Sigmoid colon (tissue), 7 donors: ENCODE results near the gene MEPCE. TPM values are rescaled to one million over a fixed set of nuclear protein-coding genes. Genes with fewer than 3 reads are reported as not detected.
"Not testable (repeated sequence)": the region's sequence is repeated elsewhere in the genome, so short reads cannot be mapped to it uniquely, and the experiment has no call there.

Source experiments
- DNase-seq: peaks from one replicate; pipeline ENCODE4 v3.0.0-alpha.2; 2019
- H3K27ac ChIP-seq, 4 donors: fragments of 200-600 bp; sonication (generic); one replicate each; pipeline ENCODE4 v1.5.1; 2016 to 2019; ENCODE audit warnings: mild to moderate bottlenecking in 1 of 4
- H3K27me3 ChIP-seq, 3 donors: fragments of 200-600 bp; sonication (generic); one replicate each; pipeline ENCODE4 v1.5.1; 2019; ENCODE audit warnings: mild to moderate bottlenecking in 1 of 3
- H3K36me3 ChIP-seq, 4 donors: fragments of 200-600 bp; sonication (generic); one replicate each; pipeline ENCODE4 v1.5.1; 2016 to 2019
- H3K4me1 ChIP-seq, 4 donors: fragments of 200-600 bp; sonication (generic); one replicate each; pipeline ENCODE4 v1.5.1; 2017 to 2019
- H3K4me3 ChIP-seq, 4 donors: fragments of 200-600 bp; sonication (generic); one replicate each; pipeline ENCODE4 v1.5.1; 2017 to 2019; ENCODE audit warnings: mild to moderate bottlenecking in 2 of 4, moderate library complexity in 1 of 4
- H3K9me3 ChIP-seq, 4 donors: fragments of 200-600 bp in 3 of 4; sonication (generic) in 3 of 4; one replicate each; pipeline versions ENCODE4 v1.5.1 to v1.6.1; 2013 to 2019
- CTCF ChIP-seq, 4 experiments: fragments of 450-650 bp in 3 of 4; fragments of 200-600 bp in 1 of 4; IDR thresholded peaks; one replicate each; pipeline ENCODE4 v1.5.1; 2016 to 2019; ENCODE audit warnings: antibody characterized with exemption in 4 of 4, mild to moderate bottlenecking in 3 of 4, moderate library complexity in 2 of 4
- EP300 ChIP-seq, 4 donors: sonication (generic); formaldehyde crosslinking; IDR thresholded peaks; one replicate each; pipeline ENCODE4 v1.6.1; 2017; ENCODE audit warnings: antibody characterized with exemption in 4 of 4
- POLR2A ChIP-seq, 2 donors: fragments of 450-650 bp; IDR thresholded peaks; one replicate each; pipeline ENCODE4 v1.6.1; 2016; ENCODE audit warnings: antibody characterized with exemption in 2 of 2, mild to moderate bottlenecking in 2 of 2, moderate library complexity in 2 of 2
- POLR2AphosphoS5 ChIP-seq, 4 donors: sonication (generic); formaldehyde crosslinking; IDR thresholded peaks; one replicate each; pipeline ENCODE4 v1.6.1; 2017; ENCODE audit warnings: antibody characterized with exemption in 4 of 4
- WGBS, 2 donors: extraction: QIAGEN DNeasy Blood & Tissue Kit; methylation state at CpG; one replicate each; pipeline ENCODE4 v1.1.7; 2013; 5-methylcytosine and 5-hydroxymethylcytosine counted together
- intact Hi-C: fragments of 100-400 bp; cut with DNase I; formaldehyde crosslinking; loops from one replicate; pipeline ENCODE4 v1.15.1; 2023
- polyA plus RNA-seq, 3 donors: library from polyadenylated mRNA; stranded (reverse); fragments of 200-250 nt; gene quantifications; one replicate each; pipeline ENCODE4 v1.2.3, GENCODE V29; 2013
- total RNA-seq, 4 donors: library from RNA; depleted of rRNA; stranded (reverse); fragments of >200 nt; gene quantifications; one replicate each; pipeline ENCODE4 v1.1.0, GENCODE V29; 2016
- donor health status: healthy with polysubstance abuse.
- donor health status: Bipolar disorder and iron deficiency.
- donor health status: healthy.

The MEPCE gene
- total and polyA plus RNA-seq, 7 donors = 18.0 to 32.1 (median 24.9) TPM

- H3K4me1 ChIP-seq = peaks cover 0 to 7% (median 2%) of the 10 kb centered on the region in 4 donors
- H3K27ac ChIP-seq = no peak overlapping the region
- intact Hi-C loops = no loop called here
- 90 to 92% methylated on average over 3 of the region's 3 CpGs for WGBS, 2 donors
- H3K27me3 ChIP-seq = no peaks in the 10 kb centered on the region
- H3K36me3 ChIP-seq = no peaks in the 10 kb centered on the region
- no peaks in the 10 kb centered on the region for H3K9me3 ChIP-seq
- TF ChIP-seq EP300 (IDR thresholded peaks at IDR 0.05) (no peak), POLR2AphosphoS5 (IDR thresholded peaks at IDR 0.05) (no peak), CTCF (IDR thresholded peaks at IDR 0.05) (no peak), POLR2A (IDR thresholded peaks at IDR 0.05) (no peak)
- DNase-seq = no peak
- no peak overlapping the region for H3K4me3 ChIP-seq
These were observed 22.9 kb downstream of the MEPCE start for GRCh38 chr7:100452513-100452912.

GRCh38 chr7:100453854-100454253 is 24.2 kb downstream of the MEPCE start:
- H3K36me3 ChIP-seq, H3K4me1 ChIP-seq, H3K9me3 ChIP-seq, H3K27me3 ChIP-seq, H3K27ac ChIP-seq, intact Hi-C loops, H3K4me3 ChIP-seq, DNase-seq: not testable (repeated sequence)
- 96 to 97% methylated on average over 8 of the region's 8 CpGs for WGBS, 2 donors

- intact Hi-C loops = no loop called here
- TF ChIP-seq CTCF (IDR thresholded peaks at IDR 0.05) (no peak), POLR2A (IDR thresholded peaks at IDR 0.05) (no peak), EP300 (IDR thresholded peaks at IDR 0.05) (no peak), POLR2AphosphoS5 (IDR thresholded peaks at IDR 0.05) (no peak)
- H3K27ac ChIP-seq = no peak overlapping the region
- no peaks in the 10 kb centered on the region for H3K9me3 ChIP-seq
- 86 to 87% methylated on average over 3 of the region's 3 CpGs for WGBS, 2 donors
- DNase-seq = no peak
- H3K4me1 ChIP-seq = peaks cover 0 to 4% (median under 1%) of the 10 kb centered on the region in 4 donors
- H3K36me3 ChIP-seq = no peaks in the 10 kb centered on the region
- H3K27me3 ChIP-seq = no peaks in the 10 kb centered on the region
- H3K4me3 ChIP-seq = no peak overlapping the region
These were observed 25.6 kb downstream of the MEPCE start for GRCh38 chr7:100455206-100455605.

- Histone ChIP-seq H3K4me3 (no peak overlapping the region), H3K27me3 (no peaks in the 10 kb centered on the region), H3K27ac (no peak overlapping the region), H3K4me1 (no peaks in the 10 kb centered on the region), H3K36me3 (peaks cover 0 to 5% (median 0%) of the 10 kb centered on the region in 4 donors), H3K9me3 (no peaks in the 10 kb centered on the region)
- intact Hi-C loops = no loop called here
- 93 to 94% methylated on average over 14 of the region's 14 CpGs for WGBS, 2 donors
- TF ChIP-seq POLR2AphosphoS5 (IDR thresholded peaks at IDR 0.05) (no peak), POLR2A (IDR thresholded peaks at IDR 0.05) (no peak), EP300 (IDR thresholded peaks at IDR 0.05) (no peak), CTCF (IDR thresholded peaks at IDR 0.05) (no peak)
- no peak for DNase-seq
These were observed 26.9 kb downstream of the MEPCE start for GRCh38 chr7:100456562-100456961.

- 93 to 94% methylated on average over 6 of the region's 6 CpGs for WGBS, 2 donors
- no peaks in the 10 kb centered on the region for H3K27me3 ChIP-seq
- intact Hi-C loops = no loop called here
These were observed 27.4 kb downstream of the MEPCE start for GRCh38 chr7:100457033-100457432.

More at GRCh38 chr7:100457033-100457432, 27.4 kb downstream of the MEPCE start:
- H3K4me3 ChIP-seq = no peak overlapping the region
- DNase-seq = no peak
- H3K9me3 ChIP-seq = no peaks in the 10 kb centered on the region
- peaks cover 0 to 5% (median 0%) of the 10 kb centered on the region in 4 donors for H3K36me3 ChIP-seq
- no peak for TF ChIP-seq POLR2A (IDR thresholded peaks at IDR 0.05)
- TF ChIP-seq POLR2AphosphoS5 (IDR thresholded peaks at IDR 0.05) = no peak
- TF ChIP-seq EP300 (IDR thresholded peaks at IDR 0.05) = no peak
- no peak for TF ChIP-seq CTCF (IDR thresholded peaks at IDR 0.05)
- H3K27ac ChIP-seq = no peak overlapping the region
- no peaks in the 10 kb centered on the region for H3K4me1 ChIP-seq
